ENCODE data around the gene CLIP4.

Gene CLIP4

GRCh38 chr2:29096969-29097368 is 18.2 kb upstream of the CLIP4 start:
- ChIA-PET POLR2A (no interaction called here), CTCF (interaction anchor here (1.0 kb wide), 1 partner anchor 10 kb away, joined by 4 read pairs; no protein-coding TSS in a partner anchor)
- no peak for TF ChIP-seq CTCF (IDR thresholded peaks at IDR 0.05; ENCODE audit: insufficient read depth, low read length, missing control alignments)

GRCh38 chr2:29097569-29097968 is 17.6 kb upstream of the CLIP4 start:
- POLR2A ChIA-PET: no interaction called here

More at GRCh38 chr2:29096969-29097368, 18.2 kb upstream of the CLIP4 start:
- DNase-seq (ENCODE audit: low read depth, low spot score): no peak
- no peak overlapping the region for H3K4me3 ChIP-seq (ENCODE audit: low read depth, low read length)

GRCh38 chr2:29100564-29100963 is 14.7 kb upstream of the CLIP4 start:
- DNase-seq (ENCODE audit: low read depth, low spot score): no peak
- H3K4me3 ChIP-seq (ENCODE audit: low read depth, low read length): no peak overlapping the region
- POLR2A ChIA-PET: no interaction called here
- CTCF ChIA-PET: no interaction called here
- no peak for TF ChIP-seq CTCF (IDR thresholded peaks at IDR 0.05; ENCODE audit: insufficient read depth, low read length, missing control alignments)

More at GRCh38 chr2:29097569-29097968, 17.6 kb upstream of the CLIP4 start:
- H3K4me3 ChIP-seq (ENCODE audit: low read depth, low read length): no peak overlapping the region
- CTCF ChIA-PET: no interaction called here
- no peak for TF ChIP-seq CTCF (IDR thresholded peaks at IDR 0.05; ENCODE audit: insufficient read depth, low read length, missing control alignments)
- no peak for DNase-seq (ENCODE audit: low read depth, low spot score)

GRCh38 chr2:29104688-29105087 is 10.5 kb upstream of the CLIP4 start:
- H3K4me3 ChIP-seq (ENCODE audit: low read depth, low read length): no peak overlapping the region
- no peak for TF ChIP-seq CTCF (IDR thresholded peaks at IDR 0.05; ENCODE audit: insufficient read depth, low read length, missing control alignments)
- POLR2A ChIA-PET: no interaction called here
- no peak for DNase-seq (ENCODE audit: low read depth, low spot score)
- CTCF ChIA-PET: interaction anchor here (1.1 kb wide), 1 partner anchor 27 kb away, joined by 3 read pairs; no protein-coding TSS in a partner anchor

- no peak for DNase-seq (ENCODE audit: low read depth, low spot score)
- POLR2A ChIA-PET: no interaction called here
- no peak for TF ChIP-seq CTCF (IDR thresholded peaks at IDR 0.05; ENCODE audit: insufficient read depth, low read length, missing control alignments)
- CTCF ChIA-PET: interaction anchor here (0.8 to 1.1 kb wide), 2 partner anchors 8 to 28 kb away, joined by 3 to 4 read pairs; no protein-coding TSS in a partner anchor
- H3K4me3 ChIP-seq (ENCODE audit: low read depth, low read length): no peak overlapping the region
Measured at GRCh38 chr2:29105375-29105774, 9.8 kb upstream of the CLIP4 start.

GRCh38 chr2:29106256-29106655 is 9.0 kb upstream of the CLIP4 start:
- TF ChIP-seq CTCF (IDR thresholded peaks at IDR 0.05; ENCODE audit: insufficient read depth, low read length, missing control alignments): no peak
- no peak overlapping the region for H3K4me3 ChIP-seq (ENCODE audit: low read depth, low read length)
- ChIA-PET POLR2A (no interaction called here), CTCF (interaction anchor here (0.9 kb wide), 1 partner anchor 10 kb away, joined by 4 read pairs; no protein-coding TSS in a partner anchor)
- no peak for DNase-seq (ENCODE audit: low read depth, low spot score)

Data from AG04449 (cell line).